GM13977 (cell line): Measurements from ENCODE around the gene PCK1.

Experiments
- DNase-seq: peaks from one replicate; pipeline ENCODE4 v3.0.0; 2012; ENCODE audit warnings: low spot score
- in situ Hi-C: fragments of 300-500 bp; cut with MboI; formaldehyde crosslinking; loops from one replicate; pipeline ENCODE4 v1.12.0; 2022; ENCODE audit warnings: low sequenced_read_pairs, low pct_unique_long_range_greater_than_20kb, mixed read lengths, inconsistent platforms; ENCODE audit not compliant: unreplicated experiment
- TF ChIP-seq, protein P1 (sequence below): IDR thresholded peaks from 2 replicates; pipeline ENCODE4 v1.5.1; 2012; ENCODE audit warnings: mild to moderate bottlenecking, control low read depth; ENCODE audit not compliant: insufficient read depth; ENCODE audit errors: extremely low read depth, missing control alignments

The PCK1 gene

DNA sequence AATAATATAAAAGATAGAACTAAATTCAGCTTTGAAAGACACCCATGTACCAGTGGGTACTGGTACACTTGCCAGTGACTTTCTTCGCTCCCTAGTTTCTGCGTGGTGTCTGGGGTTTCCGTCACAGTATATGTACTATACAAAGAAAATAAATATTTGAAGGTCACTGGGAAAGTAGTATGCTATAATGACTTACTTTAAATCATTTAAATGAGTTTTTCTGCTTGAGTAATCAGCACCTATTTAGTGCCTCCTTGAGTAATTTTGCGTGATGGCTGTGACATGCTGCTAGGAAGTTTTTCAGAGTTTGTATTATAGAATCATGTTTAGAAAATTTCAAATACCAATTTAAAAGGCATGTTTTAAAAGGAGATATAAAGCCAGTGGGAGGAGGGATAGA lies 32.8 kb upstream of the PCK1 start:
- TF ChIP-seq, protein P1, sequence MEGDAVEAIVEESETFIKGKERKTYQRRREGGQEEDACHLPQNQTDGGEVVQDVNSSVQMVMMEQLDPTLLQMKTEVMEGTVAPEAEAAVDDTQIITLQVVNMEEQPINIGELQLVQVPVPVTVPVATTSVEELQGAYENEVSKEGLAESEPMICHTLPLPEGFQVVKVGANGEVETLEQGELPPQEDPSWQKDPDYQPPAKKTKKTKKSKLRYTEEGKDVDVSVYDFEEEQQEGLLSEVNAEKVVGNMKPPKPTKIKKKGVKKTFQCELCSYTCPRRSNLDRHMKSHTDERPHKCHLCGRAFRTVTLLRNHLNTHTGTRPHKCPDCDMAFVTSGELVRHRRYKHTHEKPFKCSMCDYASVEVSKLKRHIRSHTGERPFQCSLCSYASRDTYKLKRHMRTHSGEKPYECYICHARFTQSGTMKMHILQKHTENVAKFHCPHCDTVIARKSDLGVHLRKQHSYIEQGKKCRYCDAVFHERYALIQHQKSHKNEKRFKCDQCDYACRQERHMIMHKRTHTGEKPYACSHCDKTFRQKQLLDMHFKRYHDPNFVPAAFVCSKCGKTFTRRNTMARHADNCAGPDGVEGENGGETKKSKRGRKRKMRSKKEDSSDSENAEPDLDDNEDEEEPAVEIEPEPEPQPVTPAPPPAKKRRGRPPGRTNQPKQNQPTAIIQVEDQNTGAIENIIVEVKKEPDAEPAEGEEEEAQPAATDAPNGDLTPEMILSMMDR: no peak
- in situ Hi-C loops: no loop called here
- no peak for DNase-seq

DNA sequence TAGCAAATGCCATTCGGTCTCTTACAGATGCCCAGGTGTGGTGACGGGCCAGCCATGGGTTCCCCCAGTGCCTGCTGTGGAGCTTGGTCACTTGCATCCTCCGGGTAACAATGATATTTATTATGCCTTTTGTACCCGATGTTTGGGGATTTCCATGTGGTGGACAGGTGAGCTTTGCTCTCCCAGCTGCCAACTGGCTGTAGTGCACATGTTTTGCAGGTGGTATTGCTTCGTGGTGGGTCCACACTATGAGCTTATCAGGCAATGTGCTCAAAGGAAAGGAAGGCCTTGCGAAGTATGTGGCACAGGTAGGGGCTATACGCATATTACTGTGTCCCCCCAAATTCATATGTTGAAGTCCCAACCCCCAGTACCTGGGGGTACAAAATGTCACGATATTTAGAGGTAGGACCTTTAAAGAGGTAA lies 31.7 kb upstream of the PCK1 start:
- DNase-seq: no peak
- in situ Hi-C loops: no loop called here
- TF ChIP-seq, protein P1: no peak

- in situ Hi-C loops: no loop called here
- DNase-seq: no peak
- TF ChIP-seq, protein P1: no peak
These were observed 31.1 kb upstream of the PCK1 start for GRCh38 chr20:57529810-57530209.

DNA sequence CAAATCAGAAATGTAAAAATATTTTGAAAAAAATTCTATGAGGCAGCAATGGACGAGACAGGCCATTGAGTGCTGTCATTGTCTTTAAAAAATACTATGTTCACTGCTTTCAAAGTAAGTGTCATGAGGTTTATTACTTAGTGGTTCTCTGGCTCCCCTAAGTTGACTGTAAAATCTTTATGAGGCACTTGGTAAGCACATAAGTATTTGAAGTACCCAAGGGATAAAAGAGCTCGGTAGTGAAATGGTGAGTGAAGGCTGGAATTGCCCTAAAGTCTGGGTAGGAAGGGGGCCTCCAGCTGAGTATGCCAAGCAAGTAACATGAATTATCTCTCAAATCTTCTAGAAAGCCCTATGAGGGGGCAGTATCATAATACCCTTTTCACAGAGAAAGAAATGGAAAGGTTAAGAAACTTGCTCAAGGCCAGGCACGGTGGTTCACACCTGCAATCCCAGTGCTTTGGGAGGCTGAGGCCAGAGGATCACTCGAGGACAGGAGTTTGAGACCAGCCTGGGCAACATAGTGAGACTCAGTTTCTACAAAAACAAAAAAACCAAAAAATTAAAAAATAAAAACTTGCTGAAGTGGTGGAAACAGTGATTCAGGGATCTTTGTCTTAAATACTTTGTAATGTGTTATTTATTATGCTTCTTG lies 30.5 kb upstream of the PCK1 start:
- TF ChIP-seq, protein P1: no peak
- DNase-seq: no peak
- in situ Hi-C loops: no loop called here

DNA sequence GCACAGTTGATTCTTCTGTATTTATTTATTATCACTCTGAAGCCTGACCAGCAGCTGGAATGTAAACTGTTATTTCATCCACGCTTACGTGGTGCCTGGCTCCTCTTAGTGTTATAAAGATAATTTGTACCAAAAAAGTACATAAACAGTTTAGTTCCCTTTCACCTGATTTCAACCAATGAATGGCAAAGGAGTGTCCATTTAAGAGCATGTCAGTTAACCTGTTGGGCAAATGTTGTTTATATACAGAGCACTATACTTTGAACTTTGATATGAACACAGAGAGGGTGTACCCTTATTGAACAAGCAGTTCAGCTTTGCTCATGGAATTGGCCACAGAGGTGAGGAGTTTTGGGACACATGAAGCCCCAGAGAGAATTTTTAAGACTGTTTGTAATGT lies 28.8 kb upstream of the PCK1 start:
- TF ChIP-seq, protein P1: no peak
- DNase-seq: no peak
- in situ Hi-C loops: no loop called here

DNA sequence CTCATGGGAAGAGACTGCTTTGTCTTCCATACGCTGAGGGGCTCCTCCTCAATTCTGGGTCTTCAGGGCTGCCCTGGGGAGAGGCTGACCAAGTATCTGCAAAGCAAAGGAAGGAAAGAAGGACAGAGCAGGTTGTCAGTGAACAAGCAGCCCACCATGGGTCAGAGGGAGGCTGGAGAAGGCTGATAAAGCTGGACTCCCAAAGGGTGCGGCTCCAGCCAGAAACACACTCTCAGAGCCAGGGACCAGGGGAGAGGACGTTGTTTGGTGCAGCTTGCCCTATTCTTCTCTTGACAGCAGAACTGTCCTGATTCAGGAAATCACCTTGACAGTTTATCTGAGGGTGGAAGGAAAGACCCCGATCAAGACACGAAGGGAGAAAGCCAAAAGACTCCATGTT lies 25.6 kb upstream of the PCK1 start:
- in situ Hi-C loops: no loop called here
- TF ChIP-seq, protein P1: no peak
- no peak for DNase-seq
